Measurements from ENCODE around the gene PTCH2.
A peak's percentile ranks its signal among the peaks of the same experiment; 100 is the strongest.

PTCH2 gene

DNA sequence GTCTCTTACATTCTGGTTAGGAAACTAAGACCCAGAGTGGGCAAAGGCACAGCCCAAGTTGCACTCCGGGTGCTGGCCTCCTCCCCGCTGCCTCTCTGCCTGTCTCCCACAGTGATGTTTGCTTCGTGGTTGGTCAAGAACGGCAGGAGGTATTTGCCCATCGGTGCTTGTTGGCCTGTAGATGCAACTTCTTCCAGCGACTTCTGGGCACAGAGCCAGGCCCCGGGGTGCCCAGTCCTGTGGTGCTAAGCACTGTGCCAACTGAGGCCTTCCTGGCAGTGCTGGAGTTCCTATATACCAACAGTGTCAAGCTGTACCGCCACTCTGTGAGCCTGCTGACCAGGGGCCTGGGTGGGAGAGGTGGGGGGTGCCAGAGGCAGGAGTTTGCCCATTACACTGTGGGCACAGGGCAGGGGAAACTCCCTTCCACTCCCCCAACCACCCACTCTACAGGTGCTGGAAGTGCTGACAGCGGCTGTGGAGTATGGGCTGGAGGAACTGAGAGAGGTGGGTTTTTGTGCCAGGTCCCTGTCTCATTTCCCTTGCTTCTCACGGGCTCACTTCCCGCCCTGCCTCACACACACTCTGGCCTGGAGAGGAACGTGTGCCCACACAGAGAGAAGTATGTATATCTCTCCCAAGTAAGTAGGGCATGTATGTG is 32.8 kb downstream of the PTCH2 start:
- H3K4me3 ChIP-seq (replicated peaks; ENCODE audit: low read depth, low read length), result peak overlapping the region; percentile 49; the same call in 1 of the 2 replicates
- TF ChIP-seq, protein P1, sequence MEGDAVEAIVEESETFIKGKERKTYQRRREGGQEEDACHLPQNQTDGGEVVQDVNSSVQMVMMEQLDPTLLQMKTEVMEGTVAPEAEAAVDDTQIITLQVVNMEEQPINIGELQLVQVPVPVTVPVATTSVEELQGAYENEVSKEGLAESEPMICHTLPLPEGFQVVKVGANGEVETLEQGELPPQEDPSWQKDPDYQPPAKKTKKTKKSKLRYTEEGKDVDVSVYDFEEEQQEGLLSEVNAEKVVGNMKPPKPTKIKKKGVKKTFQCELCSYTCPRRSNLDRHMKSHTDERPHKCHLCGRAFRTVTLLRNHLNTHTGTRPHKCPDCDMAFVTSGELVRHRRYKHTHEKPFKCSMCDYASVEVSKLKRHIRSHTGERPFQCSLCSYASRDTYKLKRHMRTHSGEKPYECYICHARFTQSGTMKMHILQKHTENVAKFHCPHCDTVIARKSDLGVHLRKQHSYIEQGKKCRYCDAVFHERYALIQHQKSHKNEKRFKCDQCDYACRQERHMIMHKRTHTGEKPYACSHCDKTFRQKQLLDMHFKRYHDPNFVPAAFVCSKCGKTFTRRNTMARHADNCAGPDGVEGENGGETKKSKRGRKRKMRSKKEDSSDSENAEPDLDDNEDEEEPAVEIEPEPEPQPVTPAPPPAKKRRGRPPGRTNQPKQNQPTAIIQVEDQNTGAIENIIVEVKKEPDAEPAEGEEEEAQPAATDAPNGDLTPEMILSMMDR (IDR thresholded peaks at IDR 0.05; ENCODE audit: low read depth, low read length, missing control alignments), result no peak

DNA sequence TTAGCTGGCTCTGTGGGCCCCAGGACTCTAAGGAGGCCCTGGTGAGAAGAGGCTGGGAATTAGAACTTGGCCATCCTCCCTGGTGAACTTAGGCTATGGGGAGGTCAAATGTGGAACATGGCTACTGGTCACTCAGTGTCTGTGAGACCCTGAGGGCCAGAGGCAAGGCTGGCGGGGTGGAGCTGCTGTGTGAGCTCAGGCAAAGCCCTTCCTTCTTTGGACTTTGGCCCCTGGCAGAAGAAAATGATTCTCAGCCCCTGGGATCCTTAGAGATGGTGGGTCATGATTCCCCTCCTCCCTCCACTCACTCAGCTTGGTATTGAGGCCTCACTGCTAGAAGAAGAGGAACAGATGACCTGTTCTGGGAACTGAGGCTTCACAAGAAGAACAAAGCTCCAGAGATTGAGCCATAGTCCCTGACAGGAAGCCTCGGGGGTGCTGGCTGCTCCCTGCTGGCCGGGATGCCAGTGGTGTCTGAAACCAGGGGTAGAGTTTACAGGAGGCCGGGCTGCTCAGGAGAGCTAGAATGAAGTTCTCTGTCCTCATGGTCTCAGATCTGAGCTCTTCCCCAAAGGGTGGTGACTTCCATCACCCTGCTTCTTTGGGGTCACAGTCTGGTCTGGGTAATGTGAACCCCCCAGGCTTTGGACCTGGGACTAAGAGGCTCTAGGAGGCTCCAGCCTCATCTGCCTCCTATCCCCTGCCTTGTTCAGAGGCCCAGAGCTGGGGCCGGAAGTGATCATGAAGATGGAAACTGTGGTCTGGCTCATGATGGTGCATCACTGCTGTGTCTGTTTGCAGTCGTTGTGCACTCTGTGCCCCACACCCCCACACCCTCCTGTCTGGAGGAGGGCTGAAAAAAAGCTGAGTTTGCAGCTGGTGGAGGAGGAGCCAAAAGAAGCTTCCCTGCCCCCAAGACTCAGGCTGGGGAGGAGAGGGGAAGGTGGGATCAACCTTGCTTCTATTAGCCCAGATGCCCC is 33.8 kb downstream of the PTCH2 start:
- DNase-seq (ENCODE audit: extremely low read depth, low read depth), result no peak
- TF ChIP-seq, protein P1 (IDR thresholded peaks at IDR 0.05; ENCODE audit: low read depth, low read length, missing control alignments), result no peak
- peak overlapping the region; percentile 49 for H3K4me3 ChIP-seq (replicated peaks; ENCODE audit: low read depth, low read length)

More for the DNA sequence above, 32.8 kb downstream of the PTCH2 start:
- no peak for DNase-seq (ENCODE audit: extremely low read depth, low read depth)

DNA sequence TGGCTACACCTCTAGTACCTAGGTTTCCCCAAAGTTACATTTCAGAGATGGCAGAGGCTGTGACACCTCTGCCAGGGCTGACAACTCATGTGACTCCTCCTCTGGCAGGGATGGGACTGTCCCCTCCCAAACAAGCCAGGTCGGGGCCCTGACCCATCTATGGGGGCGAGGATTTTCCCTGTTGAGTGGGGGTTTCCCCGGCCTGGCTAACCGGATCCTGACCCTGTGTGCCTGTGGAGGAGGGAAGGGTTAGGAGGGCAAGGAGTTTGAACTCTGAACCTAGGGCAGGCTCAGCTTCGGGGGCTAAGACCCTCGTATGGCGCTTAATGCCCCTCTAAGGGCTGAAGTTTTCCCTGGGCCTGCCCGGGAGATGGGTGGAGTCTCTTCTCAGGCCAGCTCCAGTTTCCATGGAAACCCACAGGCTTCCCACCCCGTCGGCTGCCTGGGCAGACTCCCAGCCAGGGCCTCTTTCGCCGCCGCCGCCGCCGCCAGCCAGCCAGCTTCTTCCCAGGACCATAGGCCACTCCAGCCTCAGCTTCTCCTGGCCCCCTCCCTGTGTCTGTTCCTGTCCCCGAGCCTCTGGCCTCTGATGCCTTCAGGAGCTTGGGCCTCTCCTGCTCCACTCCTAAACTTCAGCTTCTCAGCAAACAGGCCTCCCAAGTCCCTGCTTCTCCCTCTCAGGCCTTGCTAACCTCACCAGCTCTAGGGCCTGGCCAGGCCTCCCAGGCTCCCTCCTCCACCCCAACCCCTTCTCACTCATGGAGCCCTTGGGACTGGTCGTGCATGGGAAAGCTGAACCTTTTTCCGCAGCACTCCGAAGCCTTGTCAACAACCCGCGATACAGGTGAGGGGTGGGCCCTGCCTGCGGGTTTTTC is 34.8 kb downstream of the PTCH2 start, which contains the start of gene BTBD19:
Gene BTBD19, plus strand, starts transcription at position 461 of the 875 bp plus-strand sequence. Its CDS starts 298 bp downstream, at position 759.
- H3K4me3 ChIP-seq (replicated peaks; ENCODE audit: low read depth, low read length), result peak within 1 kb of the TSS; percentile 49

DNA sequence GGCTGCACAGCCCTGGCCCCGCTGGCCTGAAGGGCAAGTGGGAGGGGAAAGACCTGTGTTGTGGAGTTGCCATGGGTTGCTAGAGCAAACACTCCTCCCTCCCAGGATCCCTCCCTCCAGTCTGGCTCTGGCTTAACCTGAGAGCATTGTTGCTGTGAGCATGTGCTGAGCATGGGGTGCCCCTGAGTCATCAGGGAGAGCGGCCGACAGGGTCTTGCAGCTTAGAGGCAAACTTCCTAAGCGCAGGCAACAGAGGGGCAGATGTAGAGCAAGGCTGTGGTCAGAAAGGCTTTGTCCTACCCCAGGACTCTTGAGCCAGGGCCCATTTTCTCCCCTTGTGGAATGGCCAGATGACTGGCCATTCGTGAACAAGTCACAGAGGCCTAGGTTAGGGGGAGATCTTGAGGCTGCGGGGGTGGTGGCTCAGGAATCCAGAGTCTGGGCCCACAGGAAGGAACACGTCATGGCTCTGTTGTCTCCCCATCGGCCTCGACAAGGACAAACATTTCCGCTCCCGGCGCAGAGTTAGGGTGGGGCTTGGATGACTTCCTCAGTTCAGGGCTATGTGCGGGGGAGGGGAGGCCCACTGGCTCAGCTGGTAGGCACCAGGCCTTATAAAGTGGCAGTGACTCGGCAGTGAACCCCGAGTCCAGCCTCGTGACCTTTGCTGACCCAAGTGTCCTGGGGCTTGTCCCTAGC is 35.5 kb downstream of the PTCH2 start:
- DNase-seq (ENCODE audit: extremely low read depth, low read depth), result peak; percentile 100
- peak overlapping the region; percentile 49 for H3K4me3 ChIP-seq (replicated peaks; ENCODE audit: low read depth, low read length)
- TF ChIP-seq, protein P1 (IDR thresholded peaks at IDR 0.05; ENCODE audit: low read depth, low read length, missing control alignments), result no peak

More for the DNA sequence above, 34.8 kb downstream of the PTCH2 start, which contains the start of gene BTBD19:
- DNase-seq (ENCODE audit: extremely low read depth, low read depth), result no peak
- TF ChIP-seq, protein P1 (IDR thresholded peaks at IDR 0.05; ENCODE audit: low read depth, low read length, missing control alignments), result no peak

DNA sequence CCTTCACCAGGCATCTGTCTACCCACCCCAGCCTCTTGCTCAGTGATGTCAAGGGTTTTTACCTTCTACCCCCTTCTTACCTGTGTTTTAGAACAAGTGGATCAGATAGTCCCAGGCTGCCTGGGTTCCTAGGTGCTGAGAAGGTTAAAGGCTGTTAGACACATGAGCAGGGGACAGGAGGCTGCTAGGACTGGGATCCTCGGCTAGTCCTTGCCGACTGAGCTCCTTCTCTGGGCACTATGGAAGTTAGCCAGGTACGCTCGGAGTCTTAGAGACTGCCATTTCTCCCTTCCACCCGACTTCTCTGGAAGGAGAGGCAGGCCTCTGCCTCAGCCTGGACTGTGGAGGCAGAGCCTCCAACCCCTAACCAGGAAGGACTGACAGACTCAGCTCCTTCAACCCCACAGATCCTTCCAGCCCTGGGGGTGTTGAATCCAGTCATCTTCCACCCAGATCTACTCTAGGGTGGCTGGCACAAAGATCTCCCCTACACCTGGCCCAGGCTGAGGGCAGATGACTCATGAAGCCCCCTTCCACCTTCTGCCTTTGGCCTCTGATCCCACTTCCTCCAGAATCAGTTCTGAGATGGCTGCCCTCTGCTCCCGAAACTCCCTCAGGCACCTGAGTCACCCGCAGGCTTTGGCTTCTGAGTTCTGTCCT is 36.2 kb downstream of the PTCH2 start, which contains the start of gene DYNLT4:
Gene DYNLT4, minus strand, starts transcription at position 648 of the 660 bp plus-strand sequence. CDS start 683 bp downstream, outside the sequence.
- TF ChIP-seq, protein P1 (IDR thresholded peaks at IDR 0.05; ENCODE audit: low read depth, low read length, missing control alignments), result no peak
- no peak for DNase-seq (ENCODE audit: extremely low read depth, low read depth)
- peak within 1 kb of the TSS; percentile 49 for H3K4me3 ChIP-seq (replicated peaks; ENCODE audit: low read depth, low read length)

Measured in HFF-Myc (cell line).